Sigmoid colon (tissue), 4 donors: Measurements from ENCODE around the gene KCP.

Experiments used
- EP300 ChIP-seq, 4 donors: sonication (generic); formaldehyde crosslinking; IDR thresholded peaks; one replicate each; pipeline ENCODE4 v1.6.1; 2017; ENCODE audit warnings: antibody characterized with exemption in 4 of 4
- POLR2A ChIP-seq, 2 donors: fragments of 450-650 bp; IDR thresholded peaks; one replicate each; pipeline ENCODE4 v1.6.1; 2016; ENCODE audit warnings: antibody characterized with exemption in 2 of 2, mild to moderate bottlenecking in 2 of 2, moderate library complexity in 2 of 2
- TF ChIP-seq, protein P1 (sequence below), 4 experiments: fragments of 450-650 bp in 3 of 4; fragments of 200-600 bp in 1 of 4; IDR thresholded peaks; one replicate each; pipeline ENCODE4 v1.5.1; 2016 to 2019; ENCODE audit warnings: antibody characterized with exemption in 4 of 4, mild to moderate bottlenecking in 3 of 4, moderate library complexity in 2 of 4

DNA sequence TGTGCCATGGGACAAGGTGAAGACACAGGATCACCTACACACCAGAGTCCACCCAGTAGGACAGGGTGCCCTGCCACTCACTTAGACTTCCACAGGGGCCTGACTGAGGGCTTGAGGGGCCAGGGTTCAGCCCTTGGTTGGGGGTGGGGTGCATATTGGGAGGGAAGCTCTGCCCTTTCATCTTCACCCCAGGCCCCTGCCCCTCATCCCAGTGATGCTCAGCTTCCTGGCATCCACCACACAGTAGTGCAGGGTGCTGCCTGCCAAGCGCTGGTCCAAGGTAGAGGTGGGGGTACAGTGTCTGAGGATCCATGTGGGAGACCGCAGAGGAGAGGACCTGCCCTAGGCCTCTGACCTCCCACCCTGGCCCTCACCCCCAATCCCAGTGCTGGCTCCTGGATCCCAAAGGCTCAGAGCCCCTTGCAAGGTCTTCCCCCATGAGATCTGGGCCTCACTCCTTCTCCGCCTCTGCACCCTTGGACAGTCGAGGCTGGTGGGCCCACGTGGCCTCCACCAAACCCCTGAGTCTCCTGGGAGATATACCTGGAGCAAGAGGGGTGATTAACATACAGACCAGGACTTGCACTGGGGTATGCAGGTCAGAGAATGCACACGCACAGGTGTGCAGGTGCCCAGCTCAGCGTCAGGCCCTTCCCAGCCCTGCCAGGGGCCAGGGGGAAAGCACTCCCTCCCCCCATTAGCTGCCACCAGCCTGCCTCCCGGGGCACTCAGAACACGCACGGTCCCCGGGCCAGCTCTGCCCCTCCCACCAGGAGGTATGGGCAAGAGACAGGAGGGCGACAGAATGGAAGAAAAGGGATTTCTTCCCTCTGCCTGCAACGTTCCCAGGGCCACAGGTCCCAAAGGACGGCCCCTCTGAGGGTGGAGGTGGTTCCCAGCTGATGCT is 18.6 kb upstream of the KCP start:
- TF ChIP-seq, protein P1, sequence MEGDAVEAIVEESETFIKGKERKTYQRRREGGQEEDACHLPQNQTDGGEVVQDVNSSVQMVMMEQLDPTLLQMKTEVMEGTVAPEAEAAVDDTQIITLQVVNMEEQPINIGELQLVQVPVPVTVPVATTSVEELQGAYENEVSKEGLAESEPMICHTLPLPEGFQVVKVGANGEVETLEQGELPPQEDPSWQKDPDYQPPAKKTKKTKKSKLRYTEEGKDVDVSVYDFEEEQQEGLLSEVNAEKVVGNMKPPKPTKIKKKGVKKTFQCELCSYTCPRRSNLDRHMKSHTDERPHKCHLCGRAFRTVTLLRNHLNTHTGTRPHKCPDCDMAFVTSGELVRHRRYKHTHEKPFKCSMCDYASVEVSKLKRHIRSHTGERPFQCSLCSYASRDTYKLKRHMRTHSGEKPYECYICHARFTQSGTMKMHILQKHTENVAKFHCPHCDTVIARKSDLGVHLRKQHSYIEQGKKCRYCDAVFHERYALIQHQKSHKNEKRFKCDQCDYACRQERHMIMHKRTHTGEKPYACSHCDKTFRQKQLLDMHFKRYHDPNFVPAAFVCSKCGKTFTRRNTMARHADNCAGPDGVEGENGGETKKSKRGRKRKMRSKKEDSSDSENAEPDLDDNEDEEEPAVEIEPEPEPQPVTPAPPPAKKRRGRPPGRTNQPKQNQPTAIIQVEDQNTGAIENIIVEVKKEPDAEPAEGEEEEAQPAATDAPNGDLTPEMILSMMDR (IDR thresholded peaks at IDR 0.05): no peak
- no peak for TF ChIP-seq POLR2A (IDR thresholded peaks at IDR 0.05)
- TF ChIP-seq EP300 (IDR thresholded peaks at IDR 0.05): no peak
